ENCODE results near the gene SYCP1.
"Not testable (repeated sequence)": the region's sequence is repeated elsewhere in the genome, so short reads cannot be mapped to it uniquely, and the experiment has no call there.

Gene SYCP1

DNA sequence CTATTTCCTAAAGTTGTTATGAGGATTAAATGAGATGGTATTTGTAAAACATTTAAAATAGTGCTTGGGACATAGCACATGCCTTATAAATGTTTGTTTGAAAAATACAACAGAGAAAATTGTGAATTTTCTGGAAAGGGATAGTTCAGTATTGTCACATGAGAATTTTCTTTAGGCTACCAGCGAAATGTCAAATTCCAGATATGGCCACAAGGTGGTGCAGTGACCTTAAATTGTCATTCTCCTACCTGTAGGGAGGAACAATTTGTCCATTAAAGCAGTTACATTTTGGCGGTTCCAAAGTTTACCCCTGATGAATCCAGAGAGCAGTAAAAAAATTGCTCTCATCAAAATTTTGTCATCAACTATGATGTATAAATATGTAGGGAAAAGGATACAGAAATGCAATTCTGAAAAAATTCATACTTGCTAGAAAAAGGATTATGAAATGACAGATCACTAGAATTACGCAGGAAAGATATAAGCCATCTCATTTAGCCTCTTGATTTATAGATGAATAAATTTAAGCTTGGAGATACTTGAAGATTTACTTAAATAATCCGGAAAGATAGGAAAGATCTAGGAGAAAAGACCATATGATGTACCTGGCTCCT, 124.7 kb downstream of the SYCP1 start:
- peak; percentile 70 for DNase-seq

DNA sequence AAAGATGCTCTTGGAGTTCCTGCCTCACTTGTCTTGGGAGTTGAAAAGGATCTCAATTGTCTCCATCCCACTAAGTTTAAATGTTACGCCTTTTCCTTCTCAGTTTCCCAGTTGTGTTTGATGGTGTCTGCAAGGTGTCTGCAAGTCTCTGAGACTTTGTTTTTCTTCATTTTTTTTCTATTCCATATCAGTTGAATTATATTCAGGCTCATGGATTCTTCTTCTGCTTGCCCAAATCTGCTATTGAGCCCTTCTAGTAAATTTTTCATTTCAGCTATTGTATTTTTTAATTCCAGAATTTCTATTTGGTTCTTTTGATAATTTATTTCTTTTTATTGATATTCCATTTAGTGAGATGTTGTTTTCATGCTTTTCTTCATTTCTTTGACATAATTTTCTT, 127.6 kb downstream of the SYCP1 start:
- DNase-seq, result no peak

- no peak for DNase-seq
Observed at GRCh38 chr1:114986286-114986685, 131.6 kb downstream of the SYCP1 start.

- no peak for DNase-seq
Observed at GRCh38 chr1:114988095-114988494, 133.4 kb downstream of the SYCP1 start.

DNA sequence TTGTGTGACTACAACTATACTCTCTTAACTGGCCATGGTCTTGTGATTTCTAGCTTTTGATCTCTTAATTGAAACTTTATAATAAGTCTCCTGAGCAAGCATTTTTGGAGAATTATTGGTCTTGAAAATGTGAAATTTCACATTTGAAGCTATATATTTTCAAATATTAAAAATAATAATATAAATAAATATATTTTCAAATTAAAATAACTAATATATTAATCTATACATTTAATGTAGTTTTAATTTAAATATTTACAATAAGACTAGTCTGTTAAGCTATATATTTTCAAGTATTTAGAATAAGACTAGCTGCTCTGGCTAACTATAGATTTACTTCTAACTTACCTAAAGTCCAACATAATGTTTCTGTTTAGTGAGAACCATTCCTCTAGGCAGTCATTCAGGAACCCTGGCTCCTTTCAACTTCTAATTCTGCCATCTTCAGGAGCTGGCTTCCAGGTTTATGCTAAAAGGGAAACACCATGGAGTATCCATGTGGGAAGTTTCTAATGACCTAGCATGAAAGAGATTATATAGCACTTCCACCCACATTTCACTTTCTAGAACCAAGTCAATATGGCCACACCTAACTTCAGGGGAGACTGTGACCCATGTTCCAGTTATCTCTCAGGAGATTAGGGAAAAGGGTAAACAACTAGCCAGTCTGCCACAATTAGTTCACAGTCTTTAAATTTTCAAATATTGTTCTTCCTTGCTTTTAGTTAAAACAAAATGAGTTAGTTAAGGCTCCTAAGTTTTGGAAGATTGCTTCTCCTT, 143.0 kb downstream of the SYCP1 start:
- no peak for DNase-seq

- no peak for DNase-seq
Observed at GRCh38 chr1:115006191-115006590, 151.5 kb downstream of the SYCP1 start.

- DNase-seq, result no peak
Observed at GRCh38 chr1:115012006-115012405, 157.3 kb downstream of the SYCP1 start.

- DNase-seq, result no peak
Observed at GRCh38 chr1:115012434-115012833, 157.8 kb downstream of the SYCP1 start.

GRCh38 chr1:115013792-115014191, 159.1 kb downstream of the SYCP1 start:
- DNase-seq, result no peak

DNA sequence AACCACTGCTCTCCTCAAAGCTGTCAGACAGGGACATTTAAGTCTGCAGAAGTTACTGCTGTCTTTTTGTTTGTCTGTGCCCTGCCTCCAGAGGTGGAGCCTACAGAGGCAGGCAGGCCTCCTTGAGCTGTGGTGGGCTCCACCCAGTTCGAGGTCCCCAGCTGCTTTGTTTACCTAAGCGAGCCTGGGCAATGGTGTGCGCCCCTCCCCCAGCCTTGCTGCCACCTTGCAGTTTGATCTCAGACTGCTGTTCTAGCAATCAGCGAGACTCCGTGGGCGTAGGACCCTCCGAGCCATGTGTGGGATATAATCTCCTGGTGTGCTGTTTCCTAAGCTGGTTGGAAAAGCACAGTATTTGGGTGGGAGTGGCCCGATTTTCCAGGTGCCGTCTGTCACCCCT, 164.9 kb downstream of the SYCP1 start:
- not testable (repeated sequence) for DNase-seq

DNA sequence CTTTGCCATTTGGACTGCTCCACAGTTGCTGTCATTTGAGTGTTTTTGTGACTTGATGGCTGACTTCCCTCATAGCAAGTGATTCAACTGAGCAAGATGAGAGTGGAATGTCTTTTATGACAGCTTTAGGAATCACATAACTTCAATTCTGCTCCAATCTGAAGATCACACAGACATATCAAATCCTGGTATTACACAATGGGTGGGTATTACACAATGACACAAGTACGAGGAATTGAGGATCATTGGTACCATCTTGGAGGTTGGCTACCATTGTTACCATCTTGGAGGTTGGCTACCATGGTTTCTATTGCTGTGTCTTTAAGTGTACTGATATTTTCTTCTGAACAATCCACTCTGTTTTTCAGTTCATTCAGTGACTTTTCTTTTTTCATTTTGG, 166.5 kb downstream of the SYCP1 start:
- DNase-seq, result no peak

- no peak for DNase-seq
Observed at GRCh38 chr1:115023593-115023992, 168.9 kb downstream of the SYCP1 start.

DNA sequence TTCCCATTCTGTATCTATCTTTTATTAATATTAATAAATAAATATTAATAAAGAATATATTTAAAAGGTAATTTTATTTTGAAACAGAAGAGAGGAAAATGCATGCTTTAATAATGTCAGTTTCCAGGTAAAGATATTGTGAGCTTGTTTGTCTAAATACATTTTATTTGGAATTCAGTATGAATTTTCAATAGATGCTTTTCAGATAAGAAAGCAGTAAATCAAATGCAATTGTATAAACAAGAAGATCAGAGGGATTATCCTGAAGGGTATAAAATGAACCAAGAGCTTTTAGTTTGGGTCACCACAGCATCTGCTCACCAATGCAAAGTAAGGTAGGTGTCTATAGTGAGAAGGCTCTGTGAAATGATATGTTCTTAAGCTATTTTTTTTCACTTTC, 174.9 kb downstream of the SYCP1 start, which contains the start of gene TSHB:
Gene TSHB (plus strand): TSS at position 301 of the 400 bp plus-strand sequence. CDS start 3,537 bp downstream, outside the sequence.
- DNase-seq, result no peak

DNA sequence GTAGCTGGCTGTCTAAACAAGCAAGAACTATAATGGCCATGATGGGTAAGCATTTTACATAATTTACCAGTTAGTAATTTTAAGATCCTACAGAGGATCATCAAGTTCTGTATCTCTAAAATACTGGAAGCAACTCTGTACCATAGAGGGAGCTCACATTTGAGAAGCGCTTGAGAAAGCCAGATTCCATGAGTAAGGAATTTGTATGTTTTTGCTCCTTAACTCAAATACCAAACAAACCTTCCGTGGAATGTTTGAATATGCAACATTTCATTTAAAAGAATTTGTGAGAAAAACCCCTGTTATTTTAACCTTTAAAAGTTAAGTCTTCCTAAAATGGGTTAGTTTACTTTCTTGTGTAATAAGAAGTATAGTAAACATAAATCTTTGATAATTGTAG, 176.9 kb downstream of the SYCP1 start:
- DNase-seq, result no peak

DNA sequence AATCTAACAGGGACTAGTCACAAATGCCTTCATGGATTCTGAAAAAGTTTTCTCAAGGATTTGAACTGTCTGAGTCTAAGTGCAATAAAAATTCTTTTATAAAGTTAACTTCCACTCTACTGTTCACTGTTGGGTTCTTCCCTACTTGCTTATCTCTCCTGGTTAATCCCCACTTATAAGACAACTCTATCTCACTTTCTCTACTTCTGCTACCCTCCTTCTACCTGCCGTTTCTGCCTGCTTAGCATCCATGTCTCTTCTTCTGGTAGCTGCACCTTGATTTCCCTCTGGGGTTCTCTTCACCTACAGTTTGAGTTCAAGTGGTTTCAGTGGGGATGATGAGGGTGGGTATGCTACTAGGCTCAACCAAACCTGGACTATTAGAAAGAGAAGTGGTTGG, 181.0 kb downstream of the SYCP1 start:
- no peak for DNase-seq

DNA sequence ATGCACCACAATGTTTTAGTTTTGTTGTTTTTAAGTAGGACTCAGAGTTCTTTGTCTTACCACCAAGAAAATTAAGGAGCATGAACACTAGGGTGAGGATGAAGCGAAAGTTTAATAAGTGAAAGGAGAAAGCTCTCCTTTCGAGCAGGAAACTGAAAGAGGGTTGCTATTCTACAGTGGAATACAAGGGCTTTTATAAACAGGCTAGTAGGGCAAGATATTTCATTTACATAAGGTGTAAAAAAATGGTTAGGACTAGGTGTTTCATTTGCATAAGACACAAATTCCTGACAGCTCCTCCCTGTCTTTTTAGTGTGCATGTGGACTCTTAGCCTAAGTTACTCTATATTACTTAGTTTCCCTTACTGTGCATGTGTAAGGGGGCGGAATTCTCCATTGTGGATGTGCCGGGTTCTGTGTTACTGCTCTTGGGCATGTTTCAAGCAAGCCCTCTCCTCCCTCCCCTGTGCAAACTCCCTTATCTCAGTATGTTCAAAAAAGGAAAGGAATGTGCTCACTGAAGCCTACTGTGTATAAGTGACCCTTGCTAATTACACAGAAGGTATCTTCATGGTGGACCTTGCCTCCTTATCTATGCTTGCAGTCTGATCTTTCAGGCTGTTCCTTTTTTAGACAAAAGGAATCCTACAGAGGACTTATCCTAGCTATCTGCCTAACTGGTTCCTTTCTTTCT, 182.3 kb downstream of the SYCP1 start:
- no peak for DNase-seq

DNA sequence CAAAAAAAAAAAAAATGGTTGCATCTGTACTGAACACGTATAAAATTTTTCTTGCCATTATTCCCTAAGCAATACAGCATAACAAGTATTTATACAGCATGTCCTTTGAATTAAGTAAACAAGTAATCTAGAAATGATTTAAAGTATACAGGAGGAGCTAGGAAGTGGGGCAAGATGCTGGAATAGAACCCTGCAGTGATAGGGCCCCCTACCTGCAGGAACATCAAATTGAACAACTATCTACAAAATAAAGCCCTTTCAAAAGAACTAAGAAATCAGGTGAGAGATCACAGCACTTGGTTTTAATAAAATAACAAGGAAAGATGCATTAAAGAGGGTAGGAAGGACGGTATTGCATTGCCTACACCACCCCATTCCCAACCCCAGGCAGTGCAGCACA, 185.8 kb downstream of the SYCP1 start:
- DNase-seq, result no peak

DNA sequence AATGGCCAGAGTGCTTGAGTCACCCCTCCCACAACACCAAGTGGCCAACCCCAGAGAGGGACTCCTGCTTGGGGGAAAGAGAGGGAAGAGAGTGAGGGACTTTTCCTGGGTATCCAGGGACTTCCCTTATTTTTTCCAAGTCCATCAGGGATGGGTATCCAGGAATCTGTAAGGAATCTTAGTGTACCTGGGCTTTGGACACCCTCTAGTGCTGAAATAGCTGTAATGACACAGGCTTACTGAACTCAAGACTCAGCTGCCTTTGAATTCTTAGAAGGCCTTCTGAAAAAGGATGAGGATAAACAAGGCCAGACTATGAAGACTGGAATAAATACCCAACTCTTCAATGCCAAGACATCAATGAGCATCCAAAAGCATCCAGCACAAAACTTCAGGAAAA, 187.0 kb downstream of the SYCP1 start:
- no peak for DNase-seq

Measured in CD4-positive, alpha-beta T cell treated with Interleukin-4 for 4 hours (primary cell).